B cell (primary cell): Measurements from ENCODE around the gene KCNK7. TPM values are rescaled to one million over a fixed set of nuclear protein-coding genes. Genes with fewer than 3 reads are reported as not detected.

Source experiments
- ATAC-seq: fragments of 200-7000 bp; cut with Tn5 transposase; one replicate; pipeline ENCODE4 v1.10.0; 2021; ENCODE audit warnings: low read depth, mild to moderate bottlenecking, moderate number of reproducible peaks, moderate library complexity
- CTCF ChIA-PET: fragments of 350-600 bp; sonication (Branson Sonifier 250); formaldehyde crosslinking; loops from one replicate; lab custom pipeline; 2021; ENCODE audit warnings: antibody characterized with exemption, inconsistent platforms; lab: Charles Lee
- POLR2A ChIA-PET: fragments of 350-600 bp; sonication (Branson Sonifier 250); formaldehyde crosslinking; loops from one replicate; lab custom pipeline; 2021; ENCODE audit warnings: antibody characterized with exemption; lab: Charles Lee
- DNase-seq: peaks from one replicate; pipeline ENCODE4 v3.0.0; 2013
- H2AFZ ChIP-seq: 2 replicates; pipeline ENCODE4 v1.6.1; 2012; ENCODE audit warnings: mild to moderate bottlenecking, low read depth, low read length; ENCODE audit not compliant: insufficient read depth, poor library complexity, severe bottlenecking
- H3K27ac ChIP-seq, 2 donors: 1 replicate in 1 of 2; 2 replicates in 1 of 2; pipeline ENCODE4 v1.5.1; 2012 to 2013; ENCODE audit warnings: low read length in 2 of 2, mild to moderate bottlenecking in 2 of 2, moderate library complexity in 1 of 2
- H3K27me3 ChIP-seq, 4 experiments: fragments of 200-600 bp in 1 of 4; sonication (generic) in 1 of 4; replicated peaks in 1 of 4; 1 replicate in 2 of 4; 2 replicates in 2 of 4; pipeline versions ENCODE4 v1.6.1 to v1.7.0; 2013 to 2016; ENCODE audit warnings: low read length in 3 of 4, mild to moderate bottlenecking in 2 of 4, mixed read lengths in 1 of 4, moderate library complexity in 1 of 4; ENCODE audit not compliant: insufficient read depth in 4 of 4, control insufficient read depth in 3 of 4; ENCODE audit errors: control extremely low read depth in 1 of 4
- H3K36me3 ChIP-seq, 2 experiments: replicated peaks in 1 of 2; 1 replicate in 1 of 2; 2 replicates in 1 of 2; pipeline versions ENCODE4 v1.6.1 to v1.7.1; 2013; ENCODE audit warnings: low read length in 1 of 2; ENCODE audit not compliant: insufficient read depth in 2 of 2, control insufficient read depth in 1 of 2; ENCODE audit errors: control extremely low read depth in 1 of 2, extremely low read depth in 1 of 2
- H3K4me1 ChIP-seq, 2 donors: fragments of 200-600 bp in 1 of 2; sonication (generic) in 1 of 2; 1 replicate in 1 of 2; 2 replicates in 1 of 2; pipeline versions ENCODE4 v1.5.1 to v1.6.1; 2013 to 2017; ENCODE audit warnings: low read length in 2 of 2; ENCODE audit not compliant: control insufficient read depth in 2 of 2, insufficient read depth in 2 of 2
- H3K4me2 ChIP-seq: replicated peaks from 2 replicates; pipeline ENCODE3; 2012; ENCODE audit warnings: mild to moderate bottlenecking, low read depth, low read length; ENCODE audit not compliant: poor library complexity, severe bottlenecking
- H3K4me3 ChIP-seq, 5 experiments: fragments of 200-600 bp in 1 of 5; sonication (generic) in 1 of 5; 1 replicate in 3 of 5; 2 replicates in 2 of 5; pipeline versions ENCODE4 v1.5.1 to v1.7.0; 2011 to 2016; ENCODE audit warnings: low read length in 4 of 5, mild to moderate bottlenecking in 4 of 5, low read depth in 2 of 5, control low read depth in 1 of 5, moderate library complexity in 1 of 5; ENCODE audit not compliant: insufficient read depth in 1 of 5; ENCODE audit errors: control extremely low read depth in 1 of 5, extremely low read depth in 1 of 5
- H3K79me2 ChIP-seq: fragments of 200-600 bp; sonication (generic); one replicate; pipeline ENCODE4 v1.6.0; 2016; ENCODE audit warnings: low read length; ENCODE audit not compliant: control insufficient read depth, insufficient read depth
- H3K9ac ChIP-seq: fragments of 200-600 bp; sonication (generic); 2 replicates; pipeline ENCODE4 v1.6.1; 2017; ENCODE audit warnings: mild to moderate bottlenecking, low read length, moderate library complexity
- H3K9me3 ChIP-seq, 3 donors: one replicate each; pipeline versions ENCODE4 v1.6.1 to v1.7.1; 2013; ENCODE audit warnings: low read length in 2 of 3; ENCODE audit not compliant: control insufficient read depth in 2 of 3, insufficient read depth in 1 of 3; ENCODE audit errors: control extremely low read depth in 1 of 3
- H4K20me1 ChIP-seq: 2 replicates; pipeline ENCODE4 v1.6.0; 2012; ENCODE audit warnings: mild to moderate bottlenecking, low read length; ENCODE audit not compliant: insufficient read depth, control insufficient read depth, poor library complexity, severe bottlenecking
- H3K27ac Mint-ChIP-seq: one replicate; pipeline ENCODE4 v1.8.0; 2021; ENCODE audit warnings: mixed read lengths
- H3K27me3 Mint-ChIP-seq: one replicate; pipeline ENCODE4 v1.8.0; 2021; ENCODE audit warnings: mixed read lengths
- H3K4me1 Mint-ChIP-seq: one replicate; pipeline ENCODE4 v1.8.0; 2021; ENCODE audit warnings: mixed read lengths
- H3K4me3 Mint-ChIP-seq: one replicate; pipeline ENCODE4 v1.8.0; 2021; ENCODE audit warnings: mixed read lengths
- H3K9me3 Mint-ChIP-seq: one replicate; pipeline ENCODE4 v1.8.0; 2022; ENCODE audit warnings: mixed read lengths; ENCODE audit not compliant: insufficient read depth
- EZH2 ChIP-seq: IDR thresholded peaks from 2 replicates; pipeline ENCODE4 v1.6.1; 2012; ENCODE audit warnings: borderline replicate concordance, low read depth, mild to moderate bottlenecking, moderate library complexity, low read length; ENCODE audit not compliant: insufficient read depth, poor library complexity, severe bottlenecking
- WGBS: methylation state at CpG from one replicate; pipeline ENCODE4 v1.1.5; 2013; ENCODE audit warnings: missing lambda C conversion rate; ENCODE audit not compliant: insufficient coverage; 5-methylcytosine and 5-hydroxymethylcytosine counted together
- intact Hi-C: fragments of 100-400 bp; cut with micrococcal nuclease; formaldehyde crosslinking; loops from one replicate; pipeline ENCODE4 v1.10.0; 2022
- polyA plus RNA-seq: library from polyadenylated mRNA; depleted of rRNA; stranded (reverse); fragments of >200 nt; gene quantifications from 2 replicates; pipeline ENCODE4 v1.2.3, GENCODE V29; 2012
- total RNA-seq, 2 donors: library from RNA; stranded (reverse); fragments of 120-200 nt in 1 of 2; gene quantifications; 1 replicate in 1 of 2; 2 replicates in 1 of 2; pipeline versions ENCODE4 v1.2.3 to v1.2.4, GENCODE V29; 2013 to 2022
- TF ChIP-seq, protein P1 (sequence below): fragments of 200-600 bp; IDR thresholded peaks from one replicate; pipeline ENCODE4 v1.8.0; 2022; ENCODE audit warnings: antibody characterized with exemption, mild to moderate bottlenecking

The KCNK7 gene
- total and polyA plus RNA-seq, 2 donors (not counting 1 experiment from before 2014, with no cell fraction given): 2.2 to 3.5 TPM

DNA sequence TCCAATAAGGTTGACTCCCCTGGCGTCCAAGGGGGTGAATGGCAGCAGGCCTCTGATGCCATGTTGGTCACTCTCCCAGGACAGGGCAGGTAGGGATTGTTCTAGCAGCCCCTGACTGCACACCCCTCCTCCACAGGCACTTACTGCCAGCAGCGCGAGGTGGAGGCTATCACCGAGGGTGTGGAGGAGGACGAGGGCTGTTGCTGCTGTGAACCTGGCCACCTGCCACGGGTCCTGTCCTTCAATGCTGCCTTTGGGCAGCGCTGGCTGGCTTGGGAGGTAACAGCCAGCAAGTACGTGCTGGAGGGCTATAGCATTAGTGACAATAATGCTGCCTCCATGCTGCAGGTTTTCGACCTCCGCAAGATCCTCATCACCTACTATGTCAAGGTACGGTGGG is 34.6 kb upstream of the KCNK7 start:
- CTCF ChIA-PET: interaction anchor here (6.7 kb wide), 1 partner anchor 10 kb away, joined by 86 read pairs; the partner anchor contains the start of gene SIPA1
- no peaks in the 10 kb centered on the region for H3K9me3 ChIP-seq
- peaks cover 6 to 23% of the 10 kb centered on the region in 2 donors for H3K4me1 ChIP-seq
- no peak overlapping the region for H3K4me3 ChIP-seq
- H3K36me3 ChIP-seq: peaks cover 0 to 74% of the 10 kb centered on the region in 2 experiments
- no peak overlapping the region for H3K27ac ChIP-seq
- WGBS: 96% methylated on average over 10 of the region's 11 CpGs
- no peaks in the 10 kb centered on the region for H3K27me3 ChIP-seq
- no peak overlapping the region for H2AFZ ChIP-seq
- TF ChIP-seq EZH2: no peak
- TF ChIP-seq, protein P1, sequence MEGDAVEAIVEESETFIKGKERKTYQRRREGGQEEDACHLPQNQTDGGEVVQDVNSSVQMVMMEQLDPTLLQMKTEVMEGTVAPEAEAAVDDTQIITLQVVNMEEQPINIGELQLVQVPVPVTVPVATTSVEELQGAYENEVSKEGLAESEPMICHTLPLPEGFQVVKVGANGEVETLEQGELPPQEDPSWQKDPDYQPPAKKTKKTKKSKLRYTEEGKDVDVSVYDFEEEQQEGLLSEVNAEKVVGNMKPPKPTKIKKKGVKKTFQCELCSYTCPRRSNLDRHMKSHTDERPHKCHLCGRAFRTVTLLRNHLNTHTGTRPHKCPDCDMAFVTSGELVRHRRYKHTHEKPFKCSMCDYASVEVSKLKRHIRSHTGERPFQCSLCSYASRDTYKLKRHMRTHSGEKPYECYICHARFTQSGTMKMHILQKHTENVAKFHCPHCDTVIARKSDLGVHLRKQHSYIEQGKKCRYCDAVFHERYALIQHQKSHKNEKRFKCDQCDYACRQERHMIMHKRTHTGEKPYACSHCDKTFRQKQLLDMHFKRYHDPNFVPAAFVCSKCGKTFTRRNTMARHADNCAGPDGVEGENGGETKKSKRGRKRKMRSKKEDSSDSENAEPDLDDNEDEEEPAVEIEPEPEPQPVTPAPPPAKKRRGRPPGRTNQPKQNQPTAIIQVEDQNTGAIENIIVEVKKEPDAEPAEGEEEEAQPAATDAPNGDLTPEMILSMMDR: no peak
- H3K9ac ChIP-seq: no peak overlapping the region
- Mint-ChIP-seq H3K4me1 (peaks cover 16% of the 10 kb centered on the region), H3K4me3 (no peak overlapping the region), H3K27ac (no peak overlapping the region), H3K27me3 (no peaks in the 10 kb centered on the region), H3K9me3 (no peaks in the 10 kb centered on the region)
- ATAC-seq: no peak
- POLR2A ChIA-PET: interaction anchor here (1.5 kb wide), 1 partner anchor 10 kb away, joined by 8 read pairs; no protein-coding TSS in a partner anchor
- H3K4me2 ChIP-seq: no peak overlapping the region
- peaks cover 85% of the 10 kb centered on the region for H3K79me2 ChIP-seq
- DNase-seq: no peak
- peaks cover 52% of the 10 kb centered on the region for H4K20me1 ChIP-seq
- intact Hi-C loops: no loop called here

DNA sequence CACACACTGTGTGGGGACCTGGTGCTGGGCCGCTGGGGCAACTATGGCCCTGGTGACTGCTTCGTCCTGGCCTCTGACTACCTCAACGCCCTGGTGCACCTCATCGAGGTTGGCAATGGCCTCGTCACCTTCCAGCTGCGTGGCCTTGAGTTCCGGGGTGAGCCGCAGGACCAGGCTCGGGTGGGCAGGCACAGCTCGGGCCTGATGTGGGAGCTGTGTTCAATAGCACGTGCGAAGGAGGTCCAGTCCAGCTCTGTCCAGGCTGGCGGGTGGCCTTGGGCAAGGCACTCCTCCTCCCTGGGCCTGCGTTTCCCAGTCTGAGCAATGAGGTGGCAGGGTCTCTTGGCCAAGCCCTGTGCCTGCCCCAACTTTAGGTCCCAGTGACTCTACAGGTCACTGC is 34.0 kb upstream of the KCNK7 start:
- no peak for DNase-seq
- H3K27me3 Mint-ChIP-seq: no peaks in the 10 kb centered on the region
- ChIA-PET CTCF (interaction anchor here (6.7 kb wide), 1 partner anchor 10 kb away, joined by 86 read pairs; the partner anchor contains the start of gene SIPA1), POLR2A (no interaction called here)
- H3K4me1 Mint-ChIP-seq: peaks cover 14% of the 10 kb centered on the region
- H3K79me2 ChIP-seq: peaks cover 83% of the 10 kb centered on the region
- peaks cover 49% of the 10 kb centered on the region for H4K20me1 ChIP-seq
- no peak overlapping the region for H2AFZ ChIP-seq
- intact Hi-C loops: no loop called here
- H3K27me3 ChIP-seq: no peaks in the 10 kb centered on the region
- 97% methylated on average over 14 of the region's 14 CpGs for WGBS
- H3K4me1 ChIP-seq: peaks cover 6 to 23% of the 10 kb centered on the region in 2 donors
- H3K36me3 ChIP-seq: peaks cover 0 to 74% of the 10 kb centered on the region in 2 experiments
- no peak overlapping the region for H3K4me3 ChIP-seq
- no peak overlapping the region for H3K4me3 Mint-ChIP-seq
- no peak for TF ChIP-seq EZH2
- TF ChIP-seq, protein P1: no peak
- H3K27ac ChIP-seq: no peak overlapping the region
- no peaks in the 10 kb centered on the region for H3K9me3 ChIP-seq
- no peak overlapping the region for H3K9ac ChIP-seq
- H3K9me3 Mint-ChIP-seq: no peaks in the 10 kb centered on the region
- no peak overlapping the region for H3K27ac Mint-ChIP-seq
- no peak for ATAC-seq
- H3K4me2 ChIP-seq: no peak overlapping the region
